H9 (cell line): ENCODE data around the gene PISD. TPM values are rescaled to one million over a fixed set of nuclear protein-coding genes. Genes with fewer than 3 reads are reported as not detected.

Experiments
- DNase-seq: peaks from one replicate; pipeline ENCODE4 v3.0.0-alpha.2; 2017
- H2AFZ ChIP-seq: one replicate; pipeline ENCODE4 v1.6.1; 2013; ENCODE audit warnings: mild to moderate bottlenecking, low read length, control low read depth, moderate library complexity
- H2AK5ac ChIP-seq: 2 replicates; pipeline ENCODE4 v1.6.1; 2013; ENCODE audit warnings: low read length, control low read depth, mixed read lengths; ENCODE audit not compliant: insufficient read length
- H2BK120ac ChIP-seq: one replicate; pipeline ENCODE4 v1.6.1; 2013; ENCODE audit warnings: low read depth, mild to moderate bottlenecking, low read length, control low read depth, inconsistent platforms; ENCODE audit not compliant: poor library complexity, severe bottlenecking
- H2BK12ac ChIP-seq: 2 replicates; pipeline ENCODE4 v1.6.1; 2013; ENCODE audit warnings: low read length, control low read depth, mixed read lengths, low read depth; ENCODE audit not compliant: insufficient read length
- H2BK15ac ChIP-seq: 2 replicates; pipeline ENCODE4 v1.6.1; 2013; ENCODE audit warnings: low read depth, low read length, control low read depth
- H2BK20ac ChIP-seq: one replicate; pipeline ENCODE4 v1.6.1; 2013; ENCODE audit warnings: low read depth, mild to moderate bottlenecking, low read length, control low read depth, inconsistent platforms; ENCODE audit not compliant: poor library complexity, severe bottlenecking
- H2BK5ac ChIP-seq: 2 replicates; pipeline ENCODE4 v1.6.1; 2013; ENCODE audit warnings: low read length, control low read depth, mixed read lengths; ENCODE audit not compliant: insufficient read length
- H3K14ac ChIP-seq: 2 replicates; pipeline ENCODE4 v1.6.1; 2013; ENCODE audit warnings: low read length, control low read depth; ENCODE audit not compliant: insufficient read depth
- H3K18ac ChIP-seq: 2 replicates; pipeline ENCODE4 v1.6.1; 2013; ENCODE audit warnings: low read depth, mild to moderate bottlenecking, mixed read lengths, low read length, control low read depth; ENCODE audit not compliant: insufficient read length
- H3K23ac ChIP-seq: 2 replicates; pipeline ENCODE4 v1.6.1; 2013; ENCODE audit warnings: low read length, control low read depth, mixed read lengths, low read depth; ENCODE audit not compliant: insufficient read length
- H3K23me2 ChIP-seq: 2 replicates; pipeline ENCODE4 v1.6.1; 2013; ENCODE audit warnings: low read depth, mild to moderate bottlenecking, mixed read lengths, low read length, control low read depth; ENCODE audit not compliant: insufficient read length, poor library complexity, severe bottlenecking
- H3K27ac ChIP-seq: 2 replicates; pipeline ENCODE4 v1.5.1; 2013; ENCODE audit warnings: low read length, control low read depth, mixed read lengths, low read depth; ENCODE audit not compliant: insufficient read length
- H3K27me3 ChIP-seq: 2 replicates; pipeline ENCODE4 v1.6.1; 2013; ENCODE audit warnings: low read length, control low read depth, inconsistent platforms; ENCODE audit not compliant: insufficient read depth
- H3K4ac ChIP-seq: 2 replicates; pipeline ENCODE4 v1.6.1; 2013; ENCODE audit warnings: low read depth, mild to moderate bottlenecking, control low read depth, inconsistent platforms, low read length, moderate library complexity
- H3K4me1 ChIP-seq: 2 replicates; pipeline ENCODE4 v1.6.1; 2013; ENCODE audit warnings: low read length, control low read depth, inconsistent platforms; ENCODE audit not compliant: insufficient read depth
- H3K4me2 ChIP-seq: 2 replicates; pipeline ENCODE4 v1.6.1; 2013; ENCODE audit warnings: low read length, control low read depth, mixed read lengths; ENCODE audit not compliant: insufficient read length, insufficient read depth
- H3K56ac ChIP-seq: 2 replicates; pipeline ENCODE4 v1.6.1; 2013; ENCODE audit warnings: low read depth, mild to moderate bottlenecking, mixed read lengths, low read length, control low read depth; ENCODE audit not compliant: insufficient read length
- H3K79me1 ChIP-seq: 2 replicates; pipeline ENCODE4 v1.6.1; 2013; ENCODE audit warnings: low read depth, mild to moderate bottlenecking, moderate library complexity, low read length, control low read depth, inconsistent platforms; ENCODE audit not compliant: insufficient read depth, poor library complexity, severe bottlenecking
- H3K79me2 ChIP-seq: 2 replicates; pipeline ENCODE4 v1.6.1; 2013; ENCODE audit warnings: low read length, control low read depth, inconsistent platforms; ENCODE audit not compliant: insufficient read depth
- H3K9ac ChIP-seq: 2 replicates; pipeline ENCODE4 v1.6.1; 2013; ENCODE audit warnings: low read length, control low read depth, mixed read lengths; ENCODE audit not compliant: insufficient read length; ENCODE audit errors: extremely low read depth
- H3K9me3 ChIP-seq: one replicate; pipeline ENCODE4 v1.6.1; 2013; ENCODE audit warnings: low read depth, low read length, inconsistent platforms; ENCODE audit not compliant: control insufficient read depth
- H3T11ph ChIP-seq: one replicate; pipeline ENCODE4 v1.6.1; 2013; ENCODE audit warnings: mild to moderate bottlenecking, low read length, control low read depth, inconsistent platforms
- H4K20me1 ChIP-seq: one replicate; pipeline ENCODE4 v1.6.1; 2013; ENCODE audit not compliant: control insufficient read depth, insufficient read length, insufficient read depth
- H4K5ac ChIP-seq: 2 replicates; pipeline ENCODE4 v1.6.1; 2013; ENCODE audit warnings: low read depth, mild to moderate bottlenecking, mixed read lengths, low read length, control low read depth; ENCODE audit not compliant: insufficient read length
- H4K8ac ChIP-seq: replicated peaks from 2 replicates; pipeline ENCODE4 v1.6.1; 2013; ENCODE audit warnings: low read length, control low read depth, mixed read lengths, low read depth; ENCODE audit not compliant: insufficient read length
- H4K91ac ChIP-seq: 2 replicates; pipeline ENCODE4 v1.6.1; 2013; ENCODE audit warnings: low read depth, mild to moderate bottlenecking, moderate library complexity, mixed read lengths, low read length, control low read depth; ENCODE audit not compliant: insufficient read length
- H3K27ac Mint-ChIP-seq, 3 experiments: 2 replicates in 2 of 3; 3 replicates in 1 of 3; pipeline ENCODE4 v1.8.0; 2020 to 2021; ENCODE audit warnings: mixed read lengths in 3 of 3, mild to moderate bottlenecking in 1 of 3, moderate library complexity in 1 of 3
- H3K27me3 Mint-ChIP-seq: 2 replicates; pipeline ENCODE4 v1.8.0; 2021; ENCODE audit warnings: low read depth, mild to moderate bottlenecking, moderate library complexity, mixed read lengths
- H3K36me3 Mint-ChIP-seq, 3 experiments: 2 replicates in 2 of 3; 3 replicates in 1 of 3; pipeline ENCODE4 v1.8.0; 2020 to 2021; ENCODE audit warnings: low read depth in 3 of 3, mixed read lengths in 3 of 3; ENCODE audit not compliant: insufficient read depth in 1 of 3
- H3K4me1 Mint-ChIP-seq, 2 experiments: 2 replicates each; pipeline ENCODE4 v1.8.0; 2020; ENCODE audit warnings: mixed read lengths in 2 of 2
- H3K4me3 Mint-ChIP-seq, 2 experiments: 2 replicates in 1 of 2; 3 replicates in 1 of 2; pipeline ENCODE4 v1.8.0; 2020 to 2021; ENCODE audit warnings: mild to moderate bottlenecking in 2 of 2, mixed read lengths in 2 of 2, moderate library complexity in 1 of 2
- H3K9me3 Mint-ChIP-seq, 2 experiments: 2 replicates in 1 of 2; 3 replicates in 1 of 2; pipeline ENCODE4 v1.8.0; 2020; ENCODE audit warnings: mild to moderate bottlenecking in 2 of 2, mixed read lengths in 2 of 2, moderate library complexity in 1 of 2
- WGBS: extraction: QIAGEN DNeasy Blood & Tissue Kit; methylation state at CpG from one replicate; pipeline ENCODE4 v1.1.7; 2013; ENCODE audit warnings: missing lambda C conversion rate, low lambda C conversion rate, mixed read lengths; ENCODE audit not compliant: insufficient read length; ENCODE audit errors: extremely low coverage; 5-methylcytosine and 5-hydroxymethylcytosine counted together
- total RNA-seq: library from RNA; stranded (reverse); gene quantifications from 2 replicates; pipeline ENCODE4 v1.2.1, GENCODE V29; 2021
- TF ChIP-seq, protein P1 (sequence below): fragments of 200-600 bp; sonication (generic); conservative IDR thresholded peaks from 3 replicates; pipeline ENCODE4 v1.8.0; 2021; ENCODE audit warnings: antibody characterized with exemption, mild to moderate bottlenecking

Gene PISD
- total RNA-seq, 1 experiment from 2014 or later, result 62.0 TPM

GRCh38 chr22:31603081-31603525 lies 58.9 kb downstream of the PISD start:
- Histone ChIP-seq H3K56ac (no peak overlapping the region), H3K4me2 (no peak overlapping the region), H3K79me1 (no peaks in the 10 kb centered on the region), H2BK15ac (no peak overlapping the region), H3K18ac (no peak overlapping the region), H3K27ac (no peak overlapping the region), H3T11ph (no peak overlapping the region), H4K8ac (no peak overlapping the region), H3K27me3 (no peaks in the 10 kb centered on the region), H3K79me2 (no peaks in the 10 kb centered on the region), H4K20me1 (no peaks in the 10 kb centered on the region), H3K9ac (no peak overlapping the region), H3K14ac (no peak overlapping the region), H2BK20ac (no peak overlapping the region), H2AFZ (no peak overlapping the region), H3K9me3 (no peaks in the 10 kb centered on the region), H4K5ac (no peak overlapping the region), H3K23ac (no peak overlapping the region), H2BK120ac (no peak overlapping the region), H2BK5ac (no peak overlapping the region), H3K23me2 (no peaks in the 10 kb centered on the region), H4K91ac (no peak overlapping the region), H2BK12ac (no peak overlapping the region), H2AK5ac (no peak overlapping the region), H3K4ac (no peak overlapping the region), H3K4me1 (no peaks in the 10 kb centered on the region)
- H3K27ac Mint-ChIP-seq, result peak overlapping the region in 1 of 3 experiments; percentile 68; a peak in 1 of 7 replicates
- peaks cover 3 to 14% (median 4%) of the 10 kb centered on the region in 3 experiments; a peak in 3 of 7 replicates for H3K36me3 Mint-ChIP-seq
- no peaks in the 10 kb centered on the region for H3K9me3 Mint-ChIP-seq
- WGBS, result no CpG with 5 or more reads among the region's 10 CpGs
- DNase-seq, result no peak
- no peak overlapping the region for H3K4me3 Mint-ChIP-seq
- TF ChIP-seq, protein P1, sequence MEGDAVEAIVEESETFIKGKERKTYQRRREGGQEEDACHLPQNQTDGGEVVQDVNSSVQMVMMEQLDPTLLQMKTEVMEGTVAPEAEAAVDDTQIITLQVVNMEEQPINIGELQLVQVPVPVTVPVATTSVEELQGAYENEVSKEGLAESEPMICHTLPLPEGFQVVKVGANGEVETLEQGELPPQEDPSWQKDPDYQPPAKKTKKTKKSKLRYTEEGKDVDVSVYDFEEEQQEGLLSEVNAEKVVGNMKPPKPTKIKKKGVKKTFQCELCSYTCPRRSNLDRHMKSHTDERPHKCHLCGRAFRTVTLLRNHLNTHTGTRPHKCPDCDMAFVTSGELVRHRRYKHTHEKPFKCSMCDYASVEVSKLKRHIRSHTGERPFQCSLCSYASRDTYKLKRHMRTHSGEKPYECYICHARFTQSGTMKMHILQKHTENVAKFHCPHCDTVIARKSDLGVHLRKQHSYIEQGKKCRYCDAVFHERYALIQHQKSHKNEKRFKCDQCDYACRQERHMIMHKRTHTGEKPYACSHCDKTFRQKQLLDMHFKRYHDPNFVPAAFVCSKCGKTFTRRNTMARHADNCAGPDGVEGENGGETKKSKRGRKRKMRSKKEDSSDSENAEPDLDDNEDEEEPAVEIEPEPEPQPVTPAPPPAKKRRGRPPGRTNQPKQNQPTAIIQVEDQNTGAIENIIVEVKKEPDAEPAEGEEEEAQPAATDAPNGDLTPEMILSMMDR, result no peak
- no peaks in the 10 kb centered on the region for H3K27me3 Mint-ChIP-seq
- peaks cover 4 to 5% of the 10 kb centered on the region in 2 experiments; a peak in 1 of 4 replicates for H3K4me1 Mint-ChIP-seq
